GM18867 (cell line): Measurements from ENCODE around the gene SSH2.

ENCODE experiments used
- ATAC-seq: cut with Tn5 transposase; IDR thresholded peaks from one replicate; pipeline ENCODE4 v1.9.1; 2021; ENCODE audit warnings: mild to moderate bottlenecking, moderate library complexity; ENCODE audit not compliant: unreplicated experiment

The SSH2 gene

GRCh38 chr17:29628644-29629043 lies 301.4 kb downstream of the SSH2 start:
- no peak for ATAC-seq

- no peak for ATAC-seq
Measured at GRCh38 chr17:29627951-29628350, 302.1 kb downstream of the SSH2 start.

DNA sequence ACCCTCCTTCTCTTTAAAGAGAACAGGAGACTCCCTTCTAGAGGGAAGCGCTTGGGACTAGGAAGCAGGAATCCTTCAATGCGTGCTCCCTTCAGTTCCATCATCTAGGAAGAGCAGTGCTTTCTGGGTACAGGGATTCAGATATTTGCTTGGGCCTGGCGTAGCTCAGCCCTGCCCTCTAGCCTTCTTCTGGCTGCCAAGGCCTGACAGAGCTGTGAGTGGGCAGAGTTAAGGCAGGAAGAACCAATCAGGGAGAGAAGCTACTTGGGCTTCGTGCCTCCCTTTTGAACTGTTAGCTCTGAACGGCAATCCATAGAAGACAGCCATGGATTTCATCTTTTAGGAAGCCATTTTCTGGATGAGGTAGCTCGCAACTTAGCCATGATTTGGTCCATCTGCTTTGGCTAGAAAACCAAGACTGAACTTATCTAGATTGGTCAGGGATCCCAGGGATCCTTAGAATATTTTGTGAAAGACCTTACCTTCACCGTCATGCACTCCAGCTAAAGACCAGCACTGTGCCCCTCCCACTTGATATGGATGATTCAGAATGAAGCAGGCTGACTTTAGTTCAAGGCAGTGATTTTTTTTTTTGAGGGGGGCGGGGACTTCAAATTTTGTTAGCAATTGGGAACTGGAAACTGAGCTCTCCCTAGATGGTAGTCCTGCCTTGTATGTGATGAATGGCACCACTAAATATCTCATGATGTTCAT lies 304.8 kb downstream of the SSH2 start:
- ATAC-seq = no peak

GRCh38 chr17:29624586-29624985 lies 305.4 kb downstream of the SSH2 start:
- ATAC-seq = no peak

- ATAC-seq = peak; percentile 7
Measured at GRCh38 chr17:29623283-29623647, 306.8 kb downstream of the SSH2 start.

GRCh38 chr17:29622337-29623282 lies 307.4 kb downstream of the SSH2 start, which contains the start of gene CORO6:
Gene CORO6, minus strand, starts transcription at chr17:29622912. Its CDS starts 1,491 bp downstream, at chr17:29621421.
- peak; percentile 58 for ATAC-seq

DNA sequence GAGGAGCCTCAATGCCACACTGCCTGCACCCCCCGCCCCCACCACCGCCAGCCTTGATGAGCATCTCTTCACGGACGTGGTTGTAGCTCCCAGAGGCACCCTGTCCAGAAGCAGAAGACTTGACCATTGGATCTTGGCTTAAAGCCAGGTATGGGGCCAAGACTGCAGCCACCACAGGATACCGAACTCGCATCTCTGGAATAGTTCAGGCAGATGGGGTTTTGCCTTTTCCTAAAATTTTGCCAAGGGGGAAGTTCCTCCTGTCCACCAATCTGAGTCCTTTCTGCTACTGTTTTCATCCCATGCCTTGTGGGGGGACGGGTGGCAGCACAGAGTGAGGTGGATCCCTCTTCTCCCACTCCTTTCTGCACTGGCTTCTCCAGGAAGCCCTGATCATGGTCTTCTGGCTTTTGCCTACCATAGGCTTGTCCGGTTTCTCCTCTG lies 308.3 kb downstream of the SSH2 start:
- no peak for ATAC-seq

DNA sequence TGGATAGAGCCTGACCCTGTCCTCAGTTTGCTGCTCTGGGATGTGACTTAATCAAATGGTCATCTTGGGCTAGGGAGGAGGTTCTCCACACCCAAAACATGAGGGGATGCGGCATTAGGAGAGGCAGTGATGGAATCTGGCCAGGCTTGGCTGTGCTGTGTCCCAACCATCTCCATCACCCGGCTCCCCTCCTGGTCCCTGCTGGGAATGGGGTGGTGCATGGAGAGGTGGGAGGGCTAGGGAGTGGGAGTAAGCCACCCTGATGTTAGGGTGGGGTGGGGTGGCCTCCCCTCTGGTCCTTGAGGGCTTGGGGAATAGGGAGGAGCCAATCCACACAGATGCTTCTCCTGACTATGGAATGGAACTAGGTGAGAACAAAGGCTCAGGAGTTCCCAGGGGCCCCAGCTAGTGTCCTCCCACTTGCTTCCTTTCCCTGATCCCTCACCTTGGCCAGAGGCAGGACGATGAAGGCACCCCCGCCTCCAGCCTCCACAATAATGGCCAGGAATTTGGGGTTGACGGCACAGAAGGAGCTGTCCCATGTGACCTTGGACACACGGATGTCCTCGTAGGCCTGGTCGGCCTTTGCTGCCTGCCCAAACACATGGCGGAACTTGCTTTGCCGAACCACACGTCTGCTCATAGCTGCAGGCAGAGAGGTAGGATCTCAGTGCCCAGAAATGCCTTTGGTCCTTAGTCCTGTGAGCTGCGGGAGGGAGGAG lies 309.1 kb downstream of the SSH2 start:
- ATAC-seq = no peak

GRCh38 chr17:29620271-29620670 lies 309.8 kb downstream of the SSH2 start:
- ATAC-seq = no peak

GRCh38 chr17:29619251-29619650 lies 310.8 kb downstream of the SSH2 start:
- no peak for ATAC-seq

DNA sequence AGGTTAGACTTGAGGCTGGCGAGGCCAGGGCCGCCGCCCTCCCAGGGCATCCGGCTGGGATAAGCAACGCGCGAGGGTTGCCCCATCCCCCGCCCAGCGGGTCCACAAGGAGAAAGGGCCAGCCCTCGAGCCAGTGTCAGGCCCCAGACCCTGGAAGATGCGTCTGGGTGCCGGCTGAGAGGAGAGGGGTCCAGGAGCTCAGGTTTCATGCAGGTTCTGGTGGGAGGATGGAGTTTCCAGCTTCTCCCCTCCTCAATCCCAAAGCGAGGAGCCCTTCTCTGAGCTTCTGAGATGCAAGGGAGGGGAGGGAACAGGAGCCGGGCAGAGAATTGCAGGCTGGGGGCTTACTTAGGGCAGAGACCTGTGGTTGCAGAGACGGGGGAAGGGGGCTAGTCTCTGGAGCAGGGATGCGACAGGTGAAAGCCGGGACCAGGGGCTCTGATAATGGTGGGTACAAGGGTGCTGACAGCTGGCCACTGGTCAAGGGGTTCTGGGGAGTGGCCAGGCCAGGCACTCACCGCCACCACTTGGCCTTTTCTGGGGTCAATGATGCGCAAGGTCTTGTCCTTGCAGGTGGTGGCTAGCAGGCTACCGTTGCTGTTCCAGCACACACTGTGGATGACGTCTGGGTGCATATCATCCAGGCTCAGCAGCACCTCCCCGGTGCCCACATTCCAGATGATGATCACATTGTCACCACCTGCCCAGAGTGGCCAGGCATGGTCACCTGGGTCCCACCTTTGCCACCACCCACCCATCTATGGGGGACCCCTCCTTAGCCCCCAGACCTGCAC lies 311.6 kb downstream of the SSH2 start:
- ATAC-seq = no peak

DNA sequence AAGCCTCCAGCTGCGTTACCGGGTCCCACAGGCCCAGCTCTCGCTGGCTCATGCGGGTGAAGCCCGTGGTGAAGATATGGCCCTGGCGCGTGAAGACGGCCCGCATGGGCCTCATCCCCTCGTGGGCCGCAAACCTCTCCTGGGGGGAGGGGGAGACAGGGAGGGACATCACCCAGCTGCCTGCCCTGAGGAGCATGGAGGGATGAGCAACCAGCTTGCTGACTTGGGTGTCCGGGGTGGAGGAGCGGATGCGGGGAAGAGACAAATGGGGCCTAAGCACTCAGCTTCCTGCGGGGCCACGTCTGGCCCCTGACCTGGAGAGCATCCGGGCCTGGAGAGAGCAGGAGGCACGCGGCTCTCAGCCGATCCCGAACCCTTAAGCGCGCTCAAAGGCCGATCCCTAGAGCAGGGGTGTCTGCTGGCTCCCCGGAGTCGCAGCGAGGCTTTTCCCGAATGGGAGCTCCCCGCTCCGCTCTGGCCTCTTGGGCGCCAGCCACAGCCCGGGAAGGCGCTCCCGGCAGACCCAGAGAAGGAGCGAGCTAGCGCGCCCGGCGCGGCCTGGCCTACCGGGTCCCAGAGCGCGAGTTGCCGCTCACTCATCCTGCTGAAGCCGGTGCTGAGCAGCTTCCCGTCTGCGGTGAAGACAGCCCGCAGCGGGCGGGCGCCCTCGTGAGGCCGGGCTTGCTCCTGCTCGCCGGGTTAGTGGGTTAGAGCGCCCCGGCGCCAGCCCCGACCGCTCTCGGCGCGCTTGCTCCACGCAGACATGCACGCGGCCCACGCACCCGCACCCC lies 312.4 kb downstream of the SSH2 start:
- peak; percentile 36 for ATAC-seq

GRCh38 chr17:29617125-29617480 lies 312.9 kb downstream of the SSH2 start:
- peak; percentile 56 for ATAC-seq

- ATAC-seq = no peak
Measured at GRCh38 chr17:29616300-29617048, 313.6 kb downstream of the SSH2 start.

- ATAC-seq = peak; percentile 66
Measured at GRCh38 chr17:29615492-29616299, 314.3 kb downstream of the SSH2 start.

DNA sequence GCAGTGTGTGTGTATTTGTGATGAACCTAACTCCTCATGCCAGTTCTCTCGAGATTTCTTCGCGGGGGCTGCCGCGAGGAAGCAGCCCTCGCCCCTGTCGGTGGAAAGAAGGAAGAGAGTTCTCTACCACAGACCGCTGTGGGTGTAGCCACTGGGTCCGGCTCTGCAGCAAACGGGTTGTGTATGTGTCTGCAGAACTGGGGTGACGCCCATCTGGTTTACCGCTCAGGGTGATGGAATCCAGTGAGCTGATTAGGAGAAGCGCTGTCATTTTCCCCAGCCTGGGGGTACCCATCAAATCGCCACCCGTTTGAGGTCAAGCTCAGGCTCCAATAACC lies 315.0 kb downstream of the SSH2 start:
- no peak for ATAC-seq

DNA sequence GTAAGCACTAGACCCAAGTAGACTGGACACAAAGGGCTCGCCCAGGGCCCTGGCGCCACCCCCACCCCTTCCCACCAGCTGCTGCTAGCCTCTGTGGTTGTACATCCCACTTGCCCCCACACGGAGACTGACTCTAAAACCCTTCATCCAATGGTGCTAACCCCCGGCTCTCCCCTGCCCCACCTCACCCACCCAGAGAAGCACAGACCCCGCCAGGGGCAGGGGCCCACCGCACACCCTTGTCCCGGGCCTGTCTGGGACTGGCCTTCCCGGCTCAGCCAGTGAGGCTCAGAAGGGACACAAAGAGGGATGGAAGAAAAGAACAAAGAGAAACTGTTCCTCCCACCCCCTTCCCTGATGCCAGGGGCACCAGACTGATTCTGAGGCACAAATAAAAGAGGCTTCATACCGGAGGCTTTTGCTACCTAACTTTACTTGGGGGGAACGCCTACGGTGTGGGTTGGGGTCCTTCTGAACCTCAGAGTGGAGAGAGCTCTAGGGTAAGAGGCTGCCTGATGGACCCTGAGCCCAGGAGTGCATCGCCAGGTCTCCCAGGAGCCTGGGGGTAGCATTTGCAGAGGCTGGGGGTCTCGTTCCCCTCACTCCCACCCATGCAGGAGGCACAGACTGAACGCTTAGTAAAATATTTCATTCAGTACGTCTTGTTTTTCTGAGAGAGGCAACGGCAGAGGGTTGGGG lies 315.5 kb downstream of the SSH2 start:
- no peak for ATAC-seq

GRCh38 chr17:29613856-29614255 lies 316.2 kb downstream of the SSH2 start:
- no peak for ATAC-seq
